ENCODE measurements around the gene MCC.

MCC gene

GRCh38 chr5:113164021-113164420, 324.2 kb downstream of the MCC start:
- DNase-seq = no peak

- DNase-seq = no peak
These were observed 324.9 kb downstream of the MCC start for GRCh38 chr5:113163328-113163727.

- no peak for DNase-seq
These were observed 325.5 kb downstream of the MCC start for GRCh38 chr5:113162770-113163169.

- DNase-seq = no peak
These were observed 326.0 kb downstream of the MCC start for GRCh38 chr5:113162208-113162607.

DNA sequence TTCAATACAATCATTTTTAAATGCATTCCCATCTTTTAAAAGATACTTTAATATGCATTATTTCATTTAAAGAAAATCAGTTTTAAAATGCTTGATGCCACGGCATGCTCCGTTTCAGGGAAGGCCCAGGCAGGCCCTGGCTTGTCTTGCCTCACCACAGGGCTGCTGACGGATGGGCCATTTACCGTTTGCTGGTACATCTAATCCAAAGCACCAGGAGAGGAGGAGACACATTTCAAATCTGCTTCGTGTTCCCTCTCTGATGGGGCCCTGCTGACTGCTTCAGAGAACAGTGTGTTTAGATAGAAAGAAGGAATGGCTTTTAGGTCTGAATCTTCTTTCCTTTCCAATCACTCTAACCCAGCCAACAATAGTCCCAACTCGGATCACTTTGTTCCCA, 326.4 kb downstream of the MCC start:
- DNase-seq = no peak

- no peak for DNase-seq
These were observed 330.4 kb downstream of the MCC start for GRCh38 chr5:113157886-113158285.

DNA sequence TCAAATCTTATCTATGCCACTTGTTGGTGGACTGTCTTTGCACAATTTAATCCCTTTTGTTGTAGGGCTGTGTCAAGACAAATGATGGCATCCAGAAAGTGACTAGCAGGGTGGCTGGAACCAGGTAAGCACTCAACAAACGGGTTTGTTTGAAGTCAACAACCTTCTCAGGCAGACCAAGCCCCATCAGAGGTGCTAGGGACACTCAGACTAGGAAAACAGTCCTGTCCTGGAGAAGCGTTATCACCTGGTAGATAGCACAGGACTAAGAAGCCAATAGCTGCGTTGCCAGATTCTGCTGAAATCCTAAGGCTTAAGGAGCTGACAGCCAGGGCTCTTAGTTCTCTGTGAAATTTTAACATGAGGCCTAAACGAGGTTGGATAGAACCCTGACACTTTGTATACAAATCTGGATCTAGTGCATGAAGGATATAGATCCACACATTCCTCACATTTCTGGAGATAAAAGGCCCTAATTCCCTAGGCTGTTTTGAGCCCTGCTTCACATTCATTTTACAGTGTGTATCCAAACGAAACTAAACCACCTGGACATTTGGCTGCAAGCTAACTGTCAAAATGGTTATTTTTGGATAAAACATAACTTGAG, 331.9 kb downstream of the MCC start:
- DNase-seq = no peak

DNA sequence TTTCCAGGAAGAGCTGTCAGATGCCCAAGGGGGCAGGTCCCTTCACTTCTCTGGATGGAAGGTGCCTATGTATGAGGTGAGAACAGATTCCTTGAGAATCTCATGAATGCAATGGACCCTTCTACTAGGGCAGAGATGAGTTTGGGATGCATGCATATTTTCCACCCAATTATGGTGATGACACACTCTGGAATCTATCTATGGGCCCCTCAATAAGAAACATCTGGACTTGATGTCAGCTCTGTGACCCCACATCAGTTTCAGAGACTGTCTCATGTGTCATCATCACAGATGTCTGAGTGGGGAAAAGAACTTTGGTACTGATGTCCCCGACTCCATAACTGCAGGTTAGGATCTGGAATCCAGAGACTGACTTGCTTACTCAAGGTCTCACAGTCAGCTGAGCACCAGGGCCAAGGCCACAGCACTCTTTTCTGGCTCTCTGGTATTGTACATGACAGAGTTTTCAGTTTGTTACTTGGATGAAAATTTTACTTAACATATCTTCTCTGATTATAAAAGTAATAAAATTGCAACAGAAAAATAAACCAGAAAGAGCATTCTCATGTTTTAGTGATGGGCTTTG, 334.6 kb downstream of the MCC start:
- no peak for DNase-seq

DNA sequence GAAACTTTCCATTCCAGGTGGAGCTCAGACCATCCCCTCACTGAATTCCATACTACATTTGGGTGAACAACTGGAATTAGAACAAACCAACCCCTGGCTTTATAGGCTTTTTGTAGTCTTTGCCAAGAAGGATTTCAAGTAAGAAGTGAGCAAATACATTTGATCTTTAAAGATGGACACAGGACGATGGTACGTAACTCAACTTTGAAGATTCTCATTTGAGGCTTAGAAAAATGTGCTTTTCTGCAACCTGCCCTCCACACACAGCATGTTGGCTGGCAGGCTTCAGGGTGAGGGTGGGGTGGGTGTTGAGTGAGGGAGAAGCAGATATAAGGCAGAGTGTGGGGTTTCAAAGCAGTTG, 335.9 kb downstream of the MCC start:
- DNase-seq = no peak

GRCh38 chr5:113151641-113152379, 336.4 kb downstream of the MCC start:
- DNase-seq = no peak

DNA sequence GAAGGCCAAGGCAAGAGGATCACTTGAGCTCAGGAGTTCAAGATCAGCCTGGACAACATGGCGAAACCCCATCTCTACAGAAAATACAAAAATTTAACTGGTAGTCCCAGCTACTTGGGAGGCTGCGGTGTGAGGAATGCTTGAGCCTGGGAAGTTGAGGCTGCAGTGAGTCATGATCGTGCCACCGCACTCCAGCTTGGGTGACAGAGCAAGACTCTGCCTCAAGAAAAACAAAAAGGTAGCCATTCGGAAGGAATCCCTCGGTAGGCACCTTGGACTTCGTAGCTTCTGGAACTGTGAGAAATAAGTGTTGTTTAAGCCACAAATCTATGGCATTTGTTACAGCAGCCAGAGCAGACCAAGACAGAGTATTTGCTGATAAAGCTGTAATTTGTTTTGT, 337.4 kb downstream of the MCC start:
- DNase-seq = no peak

GRCh38 chr5:113150221-113150620, 338.0 kb downstream of the MCC start:
- no peak for DNase-seq

GRCh38 chr5:113147537-113147936, 340.7 kb downstream of the MCC start:
- DNase-seq = no peak

DNA sequence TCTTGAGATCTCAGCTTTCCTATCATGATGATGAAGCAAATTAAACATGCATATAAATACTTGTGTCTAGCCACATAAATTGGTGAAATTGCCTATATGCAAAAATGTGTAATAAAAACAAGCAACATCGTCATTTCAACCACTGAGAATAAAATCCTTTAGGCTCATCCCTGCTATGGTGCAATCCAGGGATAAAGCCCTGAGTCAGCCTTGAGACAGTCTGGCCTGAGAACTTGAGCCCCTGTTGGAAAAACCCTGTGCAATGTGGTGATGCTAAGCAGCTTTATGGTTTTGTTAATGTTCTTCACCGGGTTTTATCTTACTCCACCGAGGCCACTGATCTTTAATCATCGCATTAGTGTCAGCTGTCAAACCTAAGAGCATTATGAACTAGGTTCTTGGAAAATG, 341.1 kb downstream of the MCC start:
- DNase-seq = no peak

DNA sequence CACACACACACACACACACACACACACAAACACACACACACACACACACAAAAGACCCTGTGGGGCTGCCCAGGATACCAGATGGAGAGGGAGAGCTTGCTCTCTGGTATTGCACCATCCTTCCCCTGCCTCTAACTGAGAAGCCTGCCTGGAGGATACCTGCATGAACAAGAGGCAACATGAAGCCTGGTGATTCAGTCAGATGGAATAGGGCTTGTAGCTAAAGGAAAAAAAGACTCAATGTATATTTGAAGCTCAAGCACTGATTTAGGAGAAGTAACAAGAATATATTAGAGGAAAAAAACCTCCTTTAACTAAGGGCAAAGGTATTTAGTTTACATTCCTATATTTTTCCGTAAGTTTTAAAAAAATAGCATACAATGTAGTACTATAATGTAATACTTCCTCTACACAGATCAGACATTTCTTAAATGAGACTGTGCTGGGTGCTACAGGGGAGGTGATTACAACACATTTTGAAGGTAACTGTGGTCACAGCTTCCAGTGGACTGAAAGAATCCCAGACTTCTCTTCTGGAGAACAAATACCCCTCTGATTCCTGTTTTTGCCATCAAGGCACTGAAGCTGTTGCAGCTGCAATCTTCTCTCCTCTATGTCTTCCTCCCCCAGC, 342.4 kb downstream of the MCC start:
- no peak for DNase-seq

DNA sequence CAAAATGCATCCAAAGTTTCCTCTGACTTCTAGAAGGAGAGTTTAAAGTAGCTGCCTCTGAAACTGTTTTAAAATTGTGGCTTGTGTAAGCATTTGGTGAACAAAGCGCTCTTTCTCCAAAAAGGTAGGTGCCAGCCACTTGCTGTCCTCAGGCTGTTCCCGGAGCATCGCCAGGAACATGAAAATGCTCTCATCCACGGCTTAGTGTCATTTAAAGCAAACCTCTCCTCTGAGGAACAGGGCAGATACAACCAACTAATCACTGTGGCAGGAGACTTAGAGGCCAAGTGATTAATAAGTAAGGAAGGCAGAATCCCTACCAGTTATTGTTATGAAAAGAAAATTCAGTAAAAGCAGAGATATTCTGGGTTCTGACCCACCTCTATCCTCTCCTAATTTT, 346.1 kb downstream of the MCC start:
- DNase-seq = no peak

GRCh38 chr5:113140837-113141671, 347.2 kb downstream of the MCC start:
- no peak for DNase-seq

- DNase-seq = no peak
These were observed 354.9 kb downstream of the MCC start for GRCh38 chr5:113133211-113133975.

DNA sequence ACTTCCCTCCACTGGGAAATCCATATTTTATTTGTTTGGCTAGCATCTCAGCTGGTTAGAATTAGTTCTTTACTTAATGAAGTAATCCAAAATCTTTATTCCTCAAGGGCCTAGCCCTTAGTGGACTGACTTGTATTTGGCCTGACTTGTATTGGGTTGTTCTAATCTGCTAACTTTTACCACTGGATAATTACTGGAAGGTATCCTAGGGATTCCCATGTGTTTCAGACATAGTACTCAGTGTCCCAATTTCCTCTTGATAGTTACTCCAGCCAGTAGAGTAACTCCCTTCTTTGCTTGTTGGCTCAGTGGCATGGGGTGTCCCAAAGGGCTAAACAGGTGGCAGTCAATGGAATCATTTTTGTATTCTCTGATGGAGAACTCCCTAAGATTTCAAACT, 355.7 kb downstream of the MCC start:
- DNase-seq = no peak

DNA sequence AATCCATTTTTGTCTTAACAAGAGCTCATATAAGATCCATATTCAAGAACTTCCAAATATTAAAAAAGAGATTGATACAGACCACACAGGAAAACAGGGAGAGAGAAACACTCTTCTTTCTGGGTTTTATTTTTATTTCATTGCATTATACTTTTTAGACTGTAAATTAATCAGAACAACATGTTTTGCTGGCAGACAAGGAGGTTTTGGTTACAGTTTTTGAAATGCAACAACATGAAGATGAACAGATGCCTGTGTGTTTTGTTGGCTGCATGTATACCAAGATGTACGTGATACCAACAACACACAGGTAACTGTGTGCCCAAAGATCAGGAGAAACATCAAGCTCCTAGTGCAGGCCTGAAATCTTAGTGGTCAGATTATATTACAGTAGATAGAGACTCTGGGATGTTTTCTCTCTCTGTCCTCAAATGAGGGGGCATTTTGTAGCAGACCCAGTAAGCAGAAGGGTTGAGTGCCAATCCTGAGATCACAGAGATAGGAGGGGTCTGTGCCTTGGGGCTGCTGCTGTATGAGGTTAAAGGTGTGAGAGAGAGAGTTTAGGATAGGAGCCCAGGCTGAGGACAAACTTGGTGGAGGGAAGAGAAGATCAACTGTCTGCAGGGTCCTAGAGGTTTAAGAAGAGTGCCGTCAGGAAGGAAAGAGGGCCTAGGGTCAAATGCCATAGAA, 359.5 kb downstream of the MCC start:
- no peak for DNase-seq

DNA sequence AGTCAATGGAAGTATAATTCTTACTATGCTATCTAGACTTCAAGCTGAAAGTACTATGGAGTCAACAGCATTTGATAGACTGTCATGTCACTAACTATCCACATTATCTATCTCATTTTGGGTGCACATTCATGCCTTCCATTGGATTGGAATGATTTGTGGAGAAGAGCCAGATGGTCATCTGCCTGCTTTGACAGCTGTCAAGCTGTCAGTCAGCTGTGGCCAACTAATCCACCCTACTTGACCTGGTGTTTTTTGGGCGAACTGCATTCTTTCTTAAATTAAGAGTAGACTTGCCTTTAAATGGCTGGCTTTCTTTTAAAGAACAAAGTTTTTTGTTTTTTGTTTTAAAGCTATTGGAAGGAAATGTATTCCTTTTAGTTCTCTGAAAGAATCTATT, 360.2 kb downstream of the MCC start:
- no peak for DNase-seq

- no peak for DNase-seq
These were observed 361.2 kb downstream of the MCC start for GRCh38 chr5:113127021-113127420.

All from activated CD4-positive, alpha-beta T cell treated with anti-CD3 and anti-CD28 coated beads, Interleukin-2, amount 50 U/mL, for 4 hours (primary cell).